ENCODE measurements around the gene RBPJL.

Gene RBPJL

GRCh38 chr20:45367126-45367525 lies 60.5 kb downstream of the RBPJL start:
- Histone ChIP-seq H3K4me2 (ENCODE audit: low read depth, low read length, poor library complexity, severe bottlenecking) (peak overlapping the region; percentile 47), H3K4me3 (ENCODE audit: insufficient read depth, low read length, poor library complexity, severe bottlenecking) (no peak overlapping the region), H3K9me2 (replicated peaks; ENCODE audit: insufficient read depth, low read length) (no peaks in the 10 kb centered on the region), H2AFZ (ENCODE audit: low read depth, low read length, severe bottlenecking) (no peak overlapping the region), H3F3A (ENCODE audit: insufficient read depth) (peaks cover 11% of the 10 kb centered on the region), H3K9me3 (ENCODE audit: insufficient read depth, low read length) (no peaks in the 10 kb centered on the region), H3K27ac (ENCODE audit: low read depth, low read length) (peak overlapping the region; percentile 84), H3K27me3 (ENCODE audit: low read length) (no peaks in the 10 kb centered on the region), H3K9ac (ENCODE audit: low read length) (no peak overlapping the region), H3K79me2 (ENCODE audit: insufficient read depth, low read length) (no peaks in the 10 kb centered on the region; the same call in 1 of the 2 replicates), H3K36me3 (ENCODE audit: low read length) (peaks cover 15% of the 10 kb centered on the region; the same call in 1 of the 2 replicates), H4K20me1 (ENCODE audit: low read depth, low read length) (no peaks in the 10 kb centered on the region)
- TF ChIP-seq EZH2phosphoT487 (conservative IDR thresholded peaks at IDR 0.05; ENCODE audit: low read length) (no peak), CTCF (IDR thresholded peaks at IDR 0.05; ENCODE audit: insufficient read depth, low read length, poor library complexity, severe bottlenecking) (no peak)
